22Rv1 (cell line): ENCODE results near the gene SEPTIN2.

Experiments used
- CTCF ChIP-seq: fragments of 450-650 bp; IDR thresholded peaks from 2 replicates; pipeline ENCODE4 v1.5.1; 2017; ENCODE audit warnings: mild to moderate bottlenecking
- ZFX ChIP-seq: fragments of 450-650 bp; IDR thresholded peaks from 2 replicates; pipeline ENCODE4 v1.6.1; 2017; ENCODE audit warnings: antibody characterized with exemption, borderline replicate concordance

- no peak for TF ChIP-seq CTCF
- TF ChIP-seq ZFX: no peak
Observed at GRCh38 chr2:241273210-241274020, 42.3 kb upstream of the SEPTIN2 start.
